Caco-2 (cell line): ENCODE measurements around the gene IL12RB2. TPM values are rescaled to one million over a fixed set of nuclear protein-coding genes. Genes with fewer than 3 reads are reported as not detected.

ENCODE experiments used
- BruUV-seq: library from RNA; stranded (reverse); fragments of 400-500 nt; replicated peaks from 2 replicates; lab custom pipeline; 2021; lab: Mats Ljungman, UMichigan
- CTCF ChIA-PET: fragments of 300-600 bp; sonication (Branson Sonifier 250); formaldehyde crosslinking; loops from one replicate; lab custom pipeline; 2022; ENCODE audit warnings: antibody characterized with exemption; lab: Charles Lee
- POLR2A ChIA-PET: fragments of 300-600 bp; sonication (Branson Sonifier 250); formaldehyde crosslinking; loops from one replicate; lab custom pipeline; 2022; ENCODE audit warnings: antibody characterized with exemption; lab: Charles Lee
- DNase-seq, 2 experiments: peaks; one replicate each; pipeline versions ENCODE4 v3.0.0 to v3.0.0-alpha.2; 2020 to 2022
- H3K27me3 ChIP-seq: replicated peaks from 2 replicates; pipeline ENCODE4 v1.6.0; 2011; ENCODE audit warnings: low read length; ENCODE audit not compliant: control insufficient read depth, insufficient read depth
- H3K36me3 ChIP-seq: 2 replicates; pipeline ENCODE4 v1.5.1; 2011; ENCODE audit warnings: low read length; ENCODE audit not compliant: control insufficient read depth, insufficient read depth
- H3K4me1 ChIP-seq: fragments of 250-450 bp; sonication (Bioruptor Pico); 2 replicates; pipeline ENCODE4 v1.5.1; 2020; ENCODE audit warnings: mild to moderate bottlenecking
- H3K4me3 ChIP-seq: 2 replicates; pipeline ENCODE4 v1.5.1; 2011; ENCODE audit warnings: low read depth, mild to moderate bottlenecking, control low read depth, low read length
- H3K9me3 ChIP-seq: fragments of 250-450 bp; sonication (Bioruptor Pico); 2 replicates; pipeline ENCODE4 v1.5.1; 2020; ENCODE audit warnings: mild to moderate bottlenecking, moderate library complexity
- H3K27ac Mint-ChIP-seq: one replicate; pipeline ENCODE4 v1.8.0; 2022; ENCODE audit warnings: mixed read lengths; ENCODE audit not compliant: unreplicated experiment
- H3K27me3 Mint-ChIP-seq: one replicate; pipeline ENCODE4 v1.8.0; 2022; ENCODE audit warnings: mixed read lengths; ENCODE audit not compliant: insufficient read depth, unreplicated experiment
- H3K36me3 Mint-ChIP-seq: one replicate; pipeline ENCODE4 v1.8.0; 2022; ENCODE audit warnings: mild to moderate bottlenecking, mixed read lengths; ENCODE audit not compliant: insufficient read depth, unreplicated experiment
- H3K4me1 Mint-ChIP-seq: one replicate; pipeline ENCODE4 v1.8.0; 2022; ENCODE audit warnings: low read depth, mixed read lengths; ENCODE audit not compliant: unreplicated experiment
- H3K4me3 Mint-ChIP-seq: one replicate; pipeline ENCODE4 v1.8.0; 2022; ENCODE audit warnings: mild to moderate bottlenecking, moderate library complexity, mixed read lengths; ENCODE audit not compliant: unreplicated experiment
- H3K9me3 Mint-ChIP-seq: one replicate; pipeline ENCODE4 v1.8.0; 2022; ENCODE audit warnings: mixed read lengths; ENCODE audit not compliant: unreplicated experiment
- intact Hi-C: fragments of 100-400 bp; cut with micrococcal nuclease; formaldehyde crosslinking; loops from one replicate; pipeline ENCODE4 v1.10.0; 2022; ENCODE audit not compliant: unreplicated experiment
- total RNA-seq: library from RNA; stranded (reverse); gene quantifications from 2 replicates; pipeline ENCODE4 v1.2.3, GENCODE V29; 2022
- TF ChIP-seq, protein P1 (sequence below), 2 experiments: fragments of 200-600 bp in 1 of 2; IDR thresholded peaks; 1 replicate in 1 of 2; 2 replicates in 1 of 2; pipeline versions ENCODE4 v1.5.1 to v1.8.0; 2011 to 2022; ENCODE audit warnings: antibody characterized with exemption in 1 of 2, control low read depth in 1 of 2, inconsistent platforms in 1 of 2, low read depth in 1 of 2, low read length in 1 of 2, mild to moderate bottlenecking in 1 of 2, moderate library complexity in 1 of 2; ENCODE audit not compliant: insufficient read depth in 1 of 2, severe bottlenecking in 1 of 2, unreplicated experiment in 1 of 2

The IL12RB2 gene
- total RNA-seq, 1 experiment from 2014 or later: 0.54 TPM

DNA sequence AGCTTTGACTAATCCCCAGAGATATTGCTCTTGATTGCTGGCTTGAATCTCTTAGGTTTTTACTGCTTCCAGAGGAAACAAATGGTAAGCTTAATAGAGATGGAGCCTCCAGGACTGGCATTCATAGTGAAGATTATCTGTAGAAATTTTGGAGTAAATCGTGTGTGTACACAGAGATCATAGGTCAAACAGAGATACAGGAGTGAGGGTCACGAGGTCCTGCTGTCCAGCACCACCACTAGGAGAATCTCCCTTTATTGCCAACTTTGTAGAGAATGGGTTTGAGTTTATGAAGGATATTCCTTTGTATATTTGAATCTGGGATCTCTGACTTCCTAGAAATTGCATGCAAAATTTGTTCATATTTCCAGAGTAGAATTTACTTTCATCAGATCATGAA is 130.3 kb downstream of the IL12RB2 start:
- Mint-ChIP-seq H3K27ac (no peak overlapping the region), H3K4me3 (peak overlapping the region; percentile 12), H3K9me3 (no peaks in the 10 kb centered on the region), H3K27me3 (no peaks in the 10 kb centered on the region), H3K4me1 (peaks cover 20% of the 10 kb centered on the region), H3K36me3 (no peaks in the 10 kb centered on the region)
- no peaks in the 10 kb centered on the region for H3K36me3 ChIP-seq
- H3K4me1 ChIP-seq: peaks cover 25% of the 10 kb centered on the region
- H3K27me3 ChIP-seq: no peaks in the 10 kb centered on the region
- intact Hi-C loops: no loop called here
- peak in 1 of 2 experiments; percentile 14 for DNase-seq
- no TSS peak for BruUV-seq
- TF ChIP-seq, protein P1, sequence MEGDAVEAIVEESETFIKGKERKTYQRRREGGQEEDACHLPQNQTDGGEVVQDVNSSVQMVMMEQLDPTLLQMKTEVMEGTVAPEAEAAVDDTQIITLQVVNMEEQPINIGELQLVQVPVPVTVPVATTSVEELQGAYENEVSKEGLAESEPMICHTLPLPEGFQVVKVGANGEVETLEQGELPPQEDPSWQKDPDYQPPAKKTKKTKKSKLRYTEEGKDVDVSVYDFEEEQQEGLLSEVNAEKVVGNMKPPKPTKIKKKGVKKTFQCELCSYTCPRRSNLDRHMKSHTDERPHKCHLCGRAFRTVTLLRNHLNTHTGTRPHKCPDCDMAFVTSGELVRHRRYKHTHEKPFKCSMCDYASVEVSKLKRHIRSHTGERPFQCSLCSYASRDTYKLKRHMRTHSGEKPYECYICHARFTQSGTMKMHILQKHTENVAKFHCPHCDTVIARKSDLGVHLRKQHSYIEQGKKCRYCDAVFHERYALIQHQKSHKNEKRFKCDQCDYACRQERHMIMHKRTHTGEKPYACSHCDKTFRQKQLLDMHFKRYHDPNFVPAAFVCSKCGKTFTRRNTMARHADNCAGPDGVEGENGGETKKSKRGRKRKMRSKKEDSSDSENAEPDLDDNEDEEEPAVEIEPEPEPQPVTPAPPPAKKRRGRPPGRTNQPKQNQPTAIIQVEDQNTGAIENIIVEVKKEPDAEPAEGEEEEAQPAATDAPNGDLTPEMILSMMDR (IDR thresholded peaks at IDR 0.05; ENCODE audit: insufficient read depth in 1 of 2, low read depth in 1 of 2, low read length in 1 of 2, severe bottlenecking in 1 of 2, unreplicated experiment in 1 of 2): no peak
- no peaks in the 10 kb centered on the region for H3K9me3 ChIP-seq
- H3K4me3 ChIP-seq: no peak overlapping the region
- ChIA-PET POLR2A (no interaction called here), CTCF (no interaction called here)

DNA sequence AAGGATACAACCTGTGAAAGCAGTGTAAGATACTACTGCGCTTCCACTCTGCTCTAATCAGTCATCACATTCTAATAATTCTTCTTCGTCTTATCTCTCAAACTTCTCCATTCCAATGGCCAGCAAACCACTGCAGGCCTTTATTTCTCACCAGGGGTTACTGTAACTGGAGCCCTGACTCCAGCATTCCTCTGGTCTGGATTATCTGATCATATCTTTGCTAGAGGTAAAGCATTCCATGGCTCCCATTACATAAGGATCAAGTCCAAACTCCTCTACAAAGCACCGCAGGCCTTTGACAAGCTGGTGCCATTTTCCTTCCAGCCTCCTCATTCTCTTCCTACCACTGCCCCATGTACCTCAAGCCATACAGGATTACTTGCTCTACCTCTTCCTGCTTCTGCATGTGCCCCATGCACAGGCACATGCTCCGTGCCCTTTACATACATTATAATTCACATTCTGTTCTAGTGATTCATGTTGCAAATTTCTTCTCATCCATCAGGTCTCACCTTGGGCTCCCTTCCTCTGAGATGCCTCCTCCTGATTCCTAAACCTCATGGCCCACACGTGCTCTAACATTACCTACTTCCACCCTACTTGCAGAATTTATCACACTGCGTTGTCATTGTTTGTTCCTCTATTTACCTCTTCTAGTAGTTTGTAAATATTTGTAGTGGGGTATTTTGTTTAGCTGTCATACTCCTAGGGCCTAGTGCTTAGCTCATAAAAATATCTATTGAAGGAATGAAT is 131.8 kb downstream of the IL12RB2 start:
- intact Hi-C loops: no loop called here
- TF ChIP-seq, protein P1 (IDR thresholded peaks at IDR 0.05; ENCODE audit: insufficient read depth in 1 of 2, low read depth in 1 of 2, low read length in 1 of 2, severe bottlenecking in 1 of 2, unreplicated experiment in 1 of 2): no peak
- H3K9me3 ChIP-seq: no peaks in the 10 kb centered on the region
- H3K9me3 Mint-ChIP-seq: no peaks in the 10 kb centered on the region
- H3K27ac Mint-ChIP-seq: no peak overlapping the region
- no TSS peak for BruUV-seq
- ChIA-PET POLR2A (no interaction called here), CTCF (no interaction called here)
- H3K36me3 Mint-ChIP-seq: no peaks in the 10 kb centered on the region
- no peaks in the 10 kb centered on the region for H3K36me3 ChIP-seq
- H3K4me3 Mint-ChIP-seq: peak overlapping the region; percentile 32
- no peaks in the 10 kb centered on the region for H3K27me3 Mint-ChIP-seq
- H3K4me1 ChIP-seq: peaks cover 25% of the 10 kb centered on the region
- H3K4me3 ChIP-seq: no peak overlapping the region
- no peaks in the 10 kb centered on the region for H3K27me3 ChIP-seq
- DNase-seq: peak; percentile 30 to 61
- H3K4me1 Mint-ChIP-seq: peaks cover 20% of the 10 kb centered on the region

DNA sequence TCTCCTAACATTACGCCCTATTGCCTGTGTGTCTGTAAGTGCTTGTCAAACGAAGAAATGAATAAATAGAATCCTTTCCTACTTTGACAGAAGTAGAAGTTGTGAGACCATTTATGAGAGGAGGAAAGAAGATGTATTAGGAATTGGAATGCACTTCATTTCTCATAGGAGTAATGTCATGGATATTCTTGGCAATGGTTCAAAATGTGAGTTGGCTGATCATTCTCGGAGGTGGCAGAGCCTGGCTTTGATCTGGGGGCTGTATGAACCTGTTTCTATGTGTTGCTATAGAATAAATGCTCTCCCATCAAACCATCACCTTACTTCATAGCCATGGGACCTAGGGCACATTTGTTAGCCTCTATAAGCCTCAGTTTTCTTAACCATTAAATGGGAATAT is 132.7 kb downstream of the IL12RB2 start:
- intact Hi-C loops: no loop called here
- H3K27ac Mint-ChIP-seq: no peak overlapping the region
- TF ChIP-seq, protein P1 (IDR thresholded peaks at IDR 0.05; ENCODE audit: insufficient read depth in 1 of 2, low read depth in 1 of 2, low read length in 1 of 2, severe bottlenecking in 1 of 2, unreplicated experiment in 1 of 2): no peak
- H3K4me1 Mint-ChIP-seq: peaks cover 20% of the 10 kb centered on the region
- H3K9me3 Mint-ChIP-seq: no peaks in the 10 kb centered on the region
- no peaks in the 10 kb centered on the region for H3K27me3 ChIP-seq
- no peaks in the 10 kb centered on the region for H3K27me3 Mint-ChIP-seq
- no peaks in the 10 kb centered on the region for H3K36me3 Mint-ChIP-seq
- ChIA-PET POLR2A (no interaction called here), CTCF (no interaction called here)
- H3K36me3 ChIP-seq: no peaks in the 10 kb centered on the region
- H3K4me3 Mint-ChIP-seq: no peak overlapping the region
- BruUV-seq: no TSS peak
- H3K4me1 ChIP-seq: peaks cover 25% of the 10 kb centered on the region
- no peak overlapping the region for H3K4me3 ChIP-seq
- DNase-seq: no peak
- H3K9me3 ChIP-seq: no peaks in the 10 kb centered on the region
